Kidney epithelial cell (primary cell): Measurements from ENCODE around the gene EFCAB8. TPM values are rescaled to one million over a fixed set of nuclear protein-coding genes. Genes with fewer than 3 reads are reported as not detected.

ENCODE experiments used
- DNase-seq: peaks from one replicate; pipeline ENCODE4 v3.0.0-alpha.2; 2010; ENCODE audit warnings: low read depth
- H3K27me3 ChIP-seq: 2 replicates; pipeline ENCODE4 v1.6.0; 2011; ENCODE audit warnings: low read length; ENCODE audit not compliant: control insufficient read depth, insufficient read depth
- H3K36me3 ChIP-seq: 2 replicates; pipeline ENCODE4 v1.5.1; 2011; ENCODE audit warnings: low read length; ENCODE audit not compliant: control insufficient read depth, insufficient read depth
- H3K4me3 ChIP-seq: 2 replicates; pipeline ENCODE4 v1.5.1; 2011; ENCODE audit warnings: low read depth, mild to moderate bottlenecking, control low read depth, low read length
- total RNA-seq: library from RNA; depleted of rRNA; stranded (reverse); fragments of >200 nt; gene quantifications from 2 replicates; pipeline ENCODE4 v1.2.3, GENCODE V29; 2015
- TF ChIP-seq, protein P1 (sequence below): IDR thresholded peaks from 2 replicates; pipeline ENCODE4 v1.5.1; 2011; ENCODE audit warnings: mild to moderate bottlenecking, moderate library complexity, low read length, control low read depth, inconsistent platforms; ENCODE audit not compliant: insufficient read depth, poor library complexity, severe bottlenecking

The EFCAB8 gene
- total RNA-seq, 1 donor from 2014 or later = not detected

DNA sequence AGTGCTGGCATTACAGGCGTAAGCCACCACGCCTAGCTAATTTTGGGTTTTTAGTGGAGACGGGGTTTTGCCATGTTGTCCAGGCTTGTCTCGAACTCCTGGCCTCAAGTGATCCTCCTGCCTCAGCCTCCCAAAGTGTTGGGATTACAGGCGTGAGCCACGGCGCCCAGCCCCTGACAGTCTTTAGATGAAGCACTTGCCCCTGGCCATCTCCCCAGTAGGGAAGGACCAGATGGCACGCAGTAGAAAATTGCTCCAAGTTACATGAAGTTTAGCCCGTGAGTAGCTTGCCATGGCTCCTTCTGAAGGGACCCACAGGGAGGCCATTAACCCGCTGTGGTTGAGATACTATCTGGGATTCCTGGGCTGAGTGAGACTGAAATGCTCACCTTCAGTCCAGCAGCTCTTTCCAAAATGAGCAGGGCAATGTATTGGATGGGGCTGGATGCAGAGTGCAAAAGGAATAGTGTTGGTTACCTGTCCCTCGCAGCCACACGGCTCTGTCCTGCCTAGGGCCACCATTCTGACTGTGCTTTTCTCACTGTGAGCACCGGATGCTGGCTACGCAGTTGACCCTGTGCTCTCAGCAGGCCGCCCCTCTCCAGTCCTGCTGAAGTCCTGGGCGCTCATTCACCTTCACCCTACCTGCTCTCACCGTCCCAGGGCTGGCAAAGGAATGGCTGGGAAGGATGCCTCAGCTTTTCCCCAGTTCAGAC lies 66.9 kb downstream of the EFCAB8 start:
- Histone ChIP-seq H3K4me3 (no peak overlapping the region), H3K36me3 (no peaks in the 10 kb centered on the region), H3K27me3 (no peaks in the 10 kb centered on the region)
- no peak for DNase-seq
- TF ChIP-seq, protein P1, sequence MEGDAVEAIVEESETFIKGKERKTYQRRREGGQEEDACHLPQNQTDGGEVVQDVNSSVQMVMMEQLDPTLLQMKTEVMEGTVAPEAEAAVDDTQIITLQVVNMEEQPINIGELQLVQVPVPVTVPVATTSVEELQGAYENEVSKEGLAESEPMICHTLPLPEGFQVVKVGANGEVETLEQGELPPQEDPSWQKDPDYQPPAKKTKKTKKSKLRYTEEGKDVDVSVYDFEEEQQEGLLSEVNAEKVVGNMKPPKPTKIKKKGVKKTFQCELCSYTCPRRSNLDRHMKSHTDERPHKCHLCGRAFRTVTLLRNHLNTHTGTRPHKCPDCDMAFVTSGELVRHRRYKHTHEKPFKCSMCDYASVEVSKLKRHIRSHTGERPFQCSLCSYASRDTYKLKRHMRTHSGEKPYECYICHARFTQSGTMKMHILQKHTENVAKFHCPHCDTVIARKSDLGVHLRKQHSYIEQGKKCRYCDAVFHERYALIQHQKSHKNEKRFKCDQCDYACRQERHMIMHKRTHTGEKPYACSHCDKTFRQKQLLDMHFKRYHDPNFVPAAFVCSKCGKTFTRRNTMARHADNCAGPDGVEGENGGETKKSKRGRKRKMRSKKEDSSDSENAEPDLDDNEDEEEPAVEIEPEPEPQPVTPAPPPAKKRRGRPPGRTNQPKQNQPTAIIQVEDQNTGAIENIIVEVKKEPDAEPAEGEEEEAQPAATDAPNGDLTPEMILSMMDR = no peak

DNA sequence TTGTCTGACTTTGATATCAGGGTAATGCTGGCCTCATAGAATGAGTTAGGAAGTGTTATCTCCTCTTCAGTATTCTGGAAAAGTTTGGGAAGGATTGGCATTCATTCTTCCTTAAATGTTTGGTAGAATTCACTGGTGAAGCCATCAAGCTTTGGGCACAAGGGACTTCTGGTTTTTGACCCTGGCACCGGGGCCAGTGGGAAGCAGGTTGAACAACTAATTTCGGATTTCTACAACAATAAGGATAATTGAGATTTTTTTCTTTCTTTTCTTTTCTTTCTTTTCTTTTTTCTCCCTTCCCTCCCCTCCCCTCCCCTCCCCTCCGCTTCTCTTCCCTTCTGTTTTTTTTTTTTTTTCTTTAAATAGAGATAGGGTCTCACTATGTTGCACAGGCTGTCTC lies 70.4 kb downstream of the EFCAB8 start:
- Histone ChIP-seq H3K4me3 (no peak overlapping the region), H3K27me3 (no peaks in the 10 kb centered on the region), H3K36me3 (no peaks in the 10 kb centered on the region)
- TF ChIP-seq, protein P1 = no peak
- no peak for DNase-seq

DNA sequence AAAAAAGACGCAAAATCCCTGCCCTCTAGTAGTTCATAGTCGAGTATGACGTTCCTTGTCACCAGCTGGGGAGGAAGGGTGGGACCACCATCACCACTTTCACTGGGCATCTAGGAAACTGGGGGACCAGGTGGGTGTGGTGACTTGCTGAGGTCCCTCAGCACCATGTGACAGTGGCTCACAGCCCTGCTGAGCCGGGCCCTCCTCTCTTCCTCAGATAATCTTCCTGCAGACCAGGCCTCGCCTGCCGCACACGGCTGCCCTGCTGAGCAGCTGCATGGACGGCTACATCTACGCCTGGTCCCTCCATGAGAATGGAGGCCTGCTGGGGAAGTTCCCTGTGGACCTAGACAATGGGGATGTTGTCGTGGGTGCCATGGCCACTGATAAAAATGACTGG lies 71.5 kb downstream of the EFCAB8 start:
- DNase-seq = no peak
- Histone ChIP-seq H3K27me3 (no peaks in the 10 kb centered on the region), H3K36me3 (no peaks in the 10 kb centered on the region), H3K4me3 (no peak overlapping the region)
- TF ChIP-seq, protein P1 = no peak

DNA sequence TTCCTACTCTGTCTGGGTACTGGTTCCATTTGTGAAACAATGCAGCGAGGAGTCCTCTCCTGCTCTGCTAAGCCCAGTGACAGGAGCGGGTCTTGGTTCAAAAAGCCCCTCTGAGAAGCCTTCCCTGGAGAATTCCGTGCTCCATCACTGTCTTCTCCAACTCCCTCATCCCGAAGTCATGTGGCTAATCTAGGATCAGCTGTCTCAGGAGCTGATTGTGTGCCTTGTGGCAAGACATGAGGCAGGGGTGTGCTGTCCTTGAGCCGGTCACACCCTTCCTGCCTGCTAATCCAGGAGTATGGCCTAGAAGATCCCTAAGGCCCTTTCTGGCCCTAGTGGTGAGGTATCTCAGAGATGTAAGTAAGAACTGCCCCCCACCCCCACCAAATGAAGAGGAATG lies 72.0 kb downstream of the EFCAB8 start:
- no peaks in the 10 kb centered on the region for H3K36me3 ChIP-seq
- DNase-seq = no peak
- no peaks in the 10 kb centered on the region for H3K27me3 ChIP-seq
- no peak overlapping the region for H3K4me3 ChIP-seq
- TF ChIP-seq, protein P1 = no peak

DNA sequence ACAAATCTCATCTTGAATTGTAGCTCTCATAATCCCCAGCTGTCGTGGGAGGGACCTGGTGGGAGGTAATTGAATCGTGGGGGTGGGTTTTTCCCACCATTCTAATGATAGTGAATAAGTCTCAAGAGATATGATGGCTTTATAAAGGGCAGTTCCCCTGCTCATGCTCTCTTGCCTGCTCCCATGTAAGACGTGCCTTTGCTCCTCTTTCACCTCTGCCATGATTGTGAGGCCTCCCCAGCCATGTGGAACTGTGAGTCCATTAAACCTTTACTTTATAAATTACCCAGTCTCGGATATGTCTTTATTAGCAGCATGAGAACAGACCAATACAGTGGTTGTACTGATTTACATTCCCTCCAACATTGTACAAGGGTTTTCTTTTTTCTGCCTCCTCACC lies 75.9 kb downstream of the EFCAB8 start:
- H3K27me3 ChIP-seq = no peaks in the 10 kb centered on the region
- TF ChIP-seq, protein P1 = no peak
- H3K4me3 ChIP-seq = no peak overlapping the region
- no peaks in the 10 kb centered on the region for H3K36me3 ChIP-seq
- no peak for DNase-seq

DNA sequence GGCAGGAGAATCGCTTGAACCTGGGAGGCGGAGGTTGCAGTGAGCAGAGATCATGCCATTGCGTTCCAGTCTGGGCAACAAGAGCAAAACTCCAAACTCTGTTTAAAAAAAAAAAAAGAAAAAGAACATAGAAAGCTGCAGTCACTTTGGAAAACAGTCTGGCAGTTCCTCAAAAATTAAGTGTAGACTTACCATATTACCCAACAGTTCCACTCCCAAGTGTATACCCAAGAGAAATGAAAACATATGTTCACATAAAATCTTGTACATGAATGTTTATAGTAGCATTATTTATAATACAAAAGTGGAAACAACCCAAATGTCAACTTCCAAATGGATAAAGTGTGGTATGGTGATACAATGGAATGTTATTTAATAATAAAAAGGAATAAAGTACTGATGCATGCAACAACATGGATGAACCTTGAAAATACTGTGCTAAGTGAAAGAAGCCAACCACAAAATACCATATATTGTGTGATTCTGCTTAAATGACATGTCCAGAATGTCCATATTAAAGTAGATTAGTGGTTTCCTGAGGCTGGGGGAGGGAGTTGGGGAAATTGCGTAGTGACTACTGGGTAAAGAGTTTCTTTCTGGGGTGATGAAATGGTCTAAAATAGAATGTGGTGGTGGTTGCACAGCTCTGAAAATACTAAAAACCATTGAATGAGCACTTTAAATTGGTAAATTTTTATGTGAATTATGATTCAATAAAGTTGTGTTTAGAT lies 82.6 kb downstream of the EFCAB8 start:
- no peaks in the 10 kb centered on the region for H3K27me3 ChIP-seq
- TF ChIP-seq, protein P1 = no peak
- no peak overlapping the region for H3K4me3 ChIP-seq

More for the DNA sequence above, 82.6 kb downstream of the EFCAB8 start:
- no peaks in the 10 kb centered on the region for H3K36me3 ChIP-seq
- DNase-seq = no peak
